ENCODE results near the gene PIAS4. TPM values are rescaled to one million over a fixed set of nuclear protein-coding genes. Genes with fewer than 3 reads are reported as not detected.

PIAS4 gene
- total and polyA plus RNA-seq, 7 donors = 7.2 to 29.9 (median 18.6) TPM

DNA sequence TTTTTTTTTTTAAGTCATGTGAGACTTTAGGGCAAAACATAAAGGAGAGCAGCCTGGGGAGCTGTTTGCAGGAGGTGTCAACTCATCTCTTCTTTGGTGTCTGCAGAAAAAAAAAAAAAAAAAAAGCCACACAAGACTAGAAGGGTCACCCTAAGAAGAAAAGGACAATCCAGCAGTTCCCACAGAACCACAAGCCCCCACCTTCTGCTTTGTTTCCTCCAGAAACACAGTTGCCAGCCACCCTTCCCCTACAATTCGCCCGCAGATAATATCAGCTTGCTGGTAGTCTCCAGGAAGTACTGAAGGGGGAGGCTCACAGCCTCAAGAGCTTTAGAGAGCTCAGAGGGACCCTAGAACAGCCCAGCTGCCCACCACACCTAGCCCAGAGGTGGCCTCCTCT is 81.4 kb downstream of the PIAS4 start:
- no peak for DNase-seq
- peaks cover 0 to 5% (median 2%) of the 10 kb centered on the region in 4 donors for H3K4me1 ChIP-seq
- H3K9me3 ChIP-seq = no peaks in the 10 kb centered on the region
- H3K27ac ChIP-seq = no peak overlapping the region
- peak overlapping the region in 1 of 4 donors; percentile 23 for H3K4me3 ChIP-seq
- intact Hi-C loops (cut with DNase I) = no loop called here
- TF ChIP-seq POLR2AphosphoS5 (IDR thresholded peaks at IDR 0.05) = no peak
- TF ChIP-seq POLR2A (IDR thresholded peaks at IDR 0.05) = no peak
- TF ChIP-seq, protein P1, sequence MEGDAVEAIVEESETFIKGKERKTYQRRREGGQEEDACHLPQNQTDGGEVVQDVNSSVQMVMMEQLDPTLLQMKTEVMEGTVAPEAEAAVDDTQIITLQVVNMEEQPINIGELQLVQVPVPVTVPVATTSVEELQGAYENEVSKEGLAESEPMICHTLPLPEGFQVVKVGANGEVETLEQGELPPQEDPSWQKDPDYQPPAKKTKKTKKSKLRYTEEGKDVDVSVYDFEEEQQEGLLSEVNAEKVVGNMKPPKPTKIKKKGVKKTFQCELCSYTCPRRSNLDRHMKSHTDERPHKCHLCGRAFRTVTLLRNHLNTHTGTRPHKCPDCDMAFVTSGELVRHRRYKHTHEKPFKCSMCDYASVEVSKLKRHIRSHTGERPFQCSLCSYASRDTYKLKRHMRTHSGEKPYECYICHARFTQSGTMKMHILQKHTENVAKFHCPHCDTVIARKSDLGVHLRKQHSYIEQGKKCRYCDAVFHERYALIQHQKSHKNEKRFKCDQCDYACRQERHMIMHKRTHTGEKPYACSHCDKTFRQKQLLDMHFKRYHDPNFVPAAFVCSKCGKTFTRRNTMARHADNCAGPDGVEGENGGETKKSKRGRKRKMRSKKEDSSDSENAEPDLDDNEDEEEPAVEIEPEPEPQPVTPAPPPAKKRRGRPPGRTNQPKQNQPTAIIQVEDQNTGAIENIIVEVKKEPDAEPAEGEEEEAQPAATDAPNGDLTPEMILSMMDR (IDR thresholded peaks at IDR 0.05) = no peak
- no peak for TF ChIP-seq EP300 (IDR thresholded peaks at IDR 0.05)
- H3K36me3 ChIP-seq = peaks cover 0 to 50% (median 16%) of the 10 kb centered on the region in 4 donors
- H3K27me3 ChIP-seq = no peaks in the 10 kb centered on the region
- 53 to 64% methylated on average over 2 of the region's 2 CpGs for WGBS, 2 donors

Small RNA genes lying within 50 kb of the gene (small RNA-seq; reads per million reads assigned to genes)
- gene SNORD37 = 1.9 to 6.9 (median 3.1) reads per million in 3 donors

Other genes starting within 250 kb of the PIAS4 start
- 10 to 100 TPM; 17.8 to 42.9 (median 23.0) TPM for gene APBA3, start 246.0 kb upstream of the PIAS4 start, total RNA-seq
- gene APBA3, start 246.0 kb upstream of the PIAS4 start, polyA plus RNA-seq = 10 to 100 TPM; 12.0 to 19.5 (median 13.2) TPM
- gene MRPL54, start 245.1 kb upstream of the PIAS4 start, total RNA-seq = 100 to 1,000 TPM in 3 of 4 donors, 10 to 100 TPM in 1; 80.6 to 123 (median 103) TPM
- gene MRPL54, start 245.1 kb upstream of the PIAS4 start, polyA plus RNA-seq = 100 to 1,000 TPM in 2 of 3 donors, 10 to 100 TPM in 1; 87.7 to 185 (median 168) TPM
- not detected for gene RAX2, start 235.5 kb upstream of the PIAS4 start, total RNA-seq
- not detected for gene RAX2, start 235.5 kb upstream of the PIAS4 start, polyA plus RNA-seq
- gene MATK, start 221.4 kb upstream of the PIAS4 start, total RNA-seq = 1 to 10 TPM in 1 of 4 donors, not detected in 3; 1.8 TPM
- 1 to 10 TPM in 2 of 3 donors, not detected in 1; 6.6 to 7.7 TPM for gene MATK, start 221.4 kb upstream of the PIAS4 start, polyA plus RNA-seq
- gene ZFR2, start 138.7 kb upstream of the PIAS4 start, total RNA-seq = 1 to 10 TPM in 1 of 4 donors, under 1 TPM in 2, not detected in 1; under 0.01 to 1.2 (median 0.71) TPM
- gene ZFR2, start 138.7 kb upstream of the PIAS4 start, polyA plus RNA-seq = under 1 TPM in 1 of 3 donors, not detected in 2; 0.22 TPM
- 1 to 10 TPM; 1.5 to 3.8 (median 2.2) TPM for gene ATCAY, start 127.1 kb upstream of the PIAS4 start, total RNA-seq
- gene ATCAY, start 127.1 kb upstream of the PIAS4 start, polyA plus RNA-seq = 1 to 10 TPM in 1 of 3 donors, not detected in 2; 1.6 TPM
- gene NMRK2, start 74.7 kb upstream of the PIAS4 start, total RNA-seq = under 1 TPM in 1 of 4 donors, not detected in 3; 0.71 TPM
- gene NMRK2, start 74.7 kb upstream of the PIAS4 start, polyA plus RNA-seq = 1 to 10 TPM in 1 of 3 donors, under 1 TPM in 2; 0.19 to 2.4 (median 0.69) TPM
- 100 to 1,000 TPM in 3 of 4 donors, 10 to 100 TPM in 1; 91.3 to 167 (median 125) TPM for gene DAPK3, start 36.6 kb upstream of the PIAS4 start, total RNA-seq
- 10 to 100 TPM; 38.4 to 66.8 (median 52.9) TPM for gene DAPK3, start 36.6 kb upstream of the PIAS4 start, polyA plus RNA-seq
- gene EEF2, start 22.3 kb upstream of the PIAS4 start, total RNA-seq = 1,000 to 10,000 TPM; 1,842 to 2,448 (median 2,055) TPM
- 1,000 to 10,000 TPM in 2 of 3 donors, 100 to 1,000 TPM in 1; 906 to 1,654 (median 1,225) TPM for gene EEF2, start 22.3 kb upstream of the PIAS4 start, polyA plus RNA-seq
- 10 to 100 TPM; 35.4 to 53.2 (median 44.8) TPM for gene ZBTB7A, start 59.2 kb downstream of the PIAS4 start, total RNA-seq
- gene ZBTB7A, start 59.2 kb downstream of the PIAS4 start, polyA plus RNA-seq = 10 to 100 TPM; 22.8 to 39.1 (median 23.8) TPM
- gene MAP2K2, start 116.4 kb downstream of the PIAS4 start, total RNA-seq = 10 to 100 TPM; 48.2 to 76.4 (median 65.3) TPM
- gene MAP2K2, start 116.4 kb downstream of the PIAS4 start, polyA plus RNA-seq = 100 to 1,000 TPM; 196 to 278 (median 253) TPM
- under 1 TPM in 1 of 4 donors, not detected in 3; 0.55 TPM for gene CREB3L3, start 145.9 kb downstream of the PIAS4 start, total RNA-seq
- 10 to 100 TPM in 1 of 3 donors, 1 to 10 TPM in 2; 1.8 to 24.0 (median 8.5) TPM for gene CREB3L3, start 145.9 kb downstream of the PIAS4 start, polyA plus RNA-seq
- gene SIRT6, start 174.8 kb downstream of the PIAS4 start, total RNA-seq = 10 to 100 TPM; 10.3 to 23.5 (median 18.1) TPM
- gene SIRT6, start 174.8 kb downstream of the PIAS4 start, polyA plus RNA-seq = 100 to 1,000 TPM in 2 of 3 donors, 10 to 100 TPM in 1; 66.1 to 132 (median 129) TPM
- under 1 TPM; 0.36 to 0.99 (median 0.69) TPM for gene ANKRD24, start 175.0 kb downstream of the PIAS4 start, total RNA-seq
- 1 to 10 TPM in 1 of 3 donors, under 1 TPM in 1, not detected in 1; 0.60 to 1.2 TPM for gene ANKRD24, start 175.0 kb downstream of the PIAS4 start, polyA plus RNA-seq
- gene EBI3, start 221.8 kb downstream of the PIAS4 start, total RNA-seq = 1 to 10 TPM; 1.7 to 3.9 (median 2.5) TPM
- gene EBI3, start 221.8 kb downstream of the PIAS4 start, polyA plus RNA-seq = 10 to 100 TPM in 2 of 3 donors, 1 to 10 TPM in 1; 3.6 to 17.6 (median 17.6) TPM
- 10 to 100 TPM; 19.4 to 22.5 (median 20.8) TPM for gene YJU2, start 239.3 kb downstream of the PIAS4 start, total RNA-seq
- gene YJU2, start 239.3 kb downstream of the PIAS4 start, polyA plus RNA-seq = 10 to 100 TPM; 21.5 to 31.8 (median 24.6) TPM